Measurements from ENCODE around the gene BORCS6.

DNA sequence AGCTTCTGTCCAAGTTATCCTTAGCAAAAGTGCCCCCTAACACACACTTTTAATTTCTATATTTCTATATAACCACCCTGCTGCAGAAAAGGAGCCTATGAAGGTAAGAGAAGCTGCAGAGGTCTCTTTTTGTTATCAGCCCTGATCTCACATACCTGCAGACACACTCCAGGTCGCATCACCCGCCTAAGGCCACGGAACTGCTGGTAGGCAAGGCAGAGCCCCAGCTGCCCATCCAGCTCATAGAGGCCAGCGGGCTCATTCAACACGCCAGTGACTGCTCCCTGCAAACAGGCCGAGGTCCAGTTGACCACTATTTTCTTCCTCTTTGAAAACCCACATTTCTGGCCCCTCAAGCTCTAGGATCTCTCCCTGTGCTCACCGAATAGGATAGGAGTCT, 45.7 kb upstream of the BORCS6 start:
- no peak for TF ChIP-seq EZH2phosphoT487 (IDR thresholded peaks at IDR 0.05)
- TF ChIP-seq, protein P1, sequence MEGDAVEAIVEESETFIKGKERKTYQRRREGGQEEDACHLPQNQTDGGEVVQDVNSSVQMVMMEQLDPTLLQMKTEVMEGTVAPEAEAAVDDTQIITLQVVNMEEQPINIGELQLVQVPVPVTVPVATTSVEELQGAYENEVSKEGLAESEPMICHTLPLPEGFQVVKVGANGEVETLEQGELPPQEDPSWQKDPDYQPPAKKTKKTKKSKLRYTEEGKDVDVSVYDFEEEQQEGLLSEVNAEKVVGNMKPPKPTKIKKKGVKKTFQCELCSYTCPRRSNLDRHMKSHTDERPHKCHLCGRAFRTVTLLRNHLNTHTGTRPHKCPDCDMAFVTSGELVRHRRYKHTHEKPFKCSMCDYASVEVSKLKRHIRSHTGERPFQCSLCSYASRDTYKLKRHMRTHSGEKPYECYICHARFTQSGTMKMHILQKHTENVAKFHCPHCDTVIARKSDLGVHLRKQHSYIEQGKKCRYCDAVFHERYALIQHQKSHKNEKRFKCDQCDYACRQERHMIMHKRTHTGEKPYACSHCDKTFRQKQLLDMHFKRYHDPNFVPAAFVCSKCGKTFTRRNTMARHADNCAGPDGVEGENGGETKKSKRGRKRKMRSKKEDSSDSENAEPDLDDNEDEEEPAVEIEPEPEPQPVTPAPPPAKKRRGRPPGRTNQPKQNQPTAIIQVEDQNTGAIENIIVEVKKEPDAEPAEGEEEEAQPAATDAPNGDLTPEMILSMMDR (IDR thresholded peaks at IDR 0.05) = no peak

Data from neural progenitor cell (in vitro differentiated cells).